Activated CD8-positive, alpha-beta T cell treated with anti-CD3 and anti-CD28 coated beads for 36 hours (primary cell): ENCODE data around the gene MCIDAS. TPM values are rescaled to one million over a fixed set of nuclear protein-coding genes. Genes with fewer than 3 reads are reported as not detected.
A peak's percentile ranks its signal among the peaks of the same experiment; 100 is the strongest.

ENCODE experiments used
- ATAC-seq: fragments of 200-7000 bp; cut with Tn5 transposase; one replicate; pipeline ENCODE4 v1.10.0; 2021; ENCODE audit warnings: mild to moderate bottlenecking, moderate library complexity
- CTCF ChIA-PET: fragments of 350-600 bp; sonication (Branson Sonifier 250); formaldehyde crosslinking; loops from one replicate; lab custom pipeline; 2021; ENCODE audit warnings: antibody characterized with exemption; lab: Charles Lee
- POLR2A ChIA-PET: fragments of 350-600 bp; sonication (Branson Sonifier 250); formaldehyde crosslinking; loops from one replicate; lab custom pipeline; 2021; ENCODE audit warnings: antibody characterized with exemption; lab: Charles Lee
- DNase-seq: peaks from one replicate; pipeline ENCODE4 v3.0.0-alpha.2; 2020
- H3K27ac Mint-ChIP-seq: one replicate; pipeline ENCODE4 v1.8.0; 2021; ENCODE audit warnings: mild to moderate bottlenecking, mixed read lengths
- H3K27me3 Mint-ChIP-seq: one replicate; pipeline ENCODE4 v1.8.0; 2021; ENCODE audit warnings: mixed read lengths
- H3K36me3 Mint-ChIP-seq: one replicate; pipeline ENCODE4 v1.8.0; 2021; ENCODE audit warnings: low read depth, mixed read lengths
- H3K4me1 Mint-ChIP-seq: one replicate; pipeline ENCODE4 v1.8.0; 2021; ENCODE audit warnings: low read depth, mixed read lengths
- H3K4me3 Mint-ChIP-seq: one replicate; pipeline ENCODE4 v1.8.0; 2021; ENCODE audit warnings: mild to moderate bottlenecking, moderate library complexity, mixed read lengths
- H3K9me3 Mint-ChIP-seq: one replicate; pipeline ENCODE4 v1.8.0; 2021; ENCODE audit warnings: mixed read lengths
- CTCF ChIP-seq: fragments of 200-600 bp; IDR thresholded peaks from one replicate; pipeline ENCODE4 v1.8.0; 2022; ENCODE audit warnings: antibody characterized with exemption, mild to moderate bottlenecking
- intact Hi-C: fragments of 100-400 bp; cut with micrococcal nuclease; formaldehyde crosslinking; loops from one replicate; pipeline ENCODE4 v1.10.0; 2022
- total RNA-seq, 2 experiments: library from RNA; stranded (reverse); gene quantifications; one replicate each; pipeline ENCODE4 v1.2.3, GENCODE V29; 2021

The MCIDAS gene
- total RNA-seq, 2 experiments from 2014 or later, result 0.18 TPM; not detected in 1

GRCh38 chr5:55188656-55189540, 38.2 kb downstream of the MCIDAS start:
- DNase-seq, result no peak
- no peak overlapping the region for H3K27ac Mint-ChIP-seq
- H3K4me3 Mint-ChIP-seq, result no peak overlapping the region
- POLR2A ChIA-PET, result no interaction called here
- no peaks in the 10 kb centered on the region for H3K36me3 Mint-ChIP-seq
- no peak for ATAC-seq
- no peaks in the 10 kb centered on the region for H3K9me3 Mint-ChIP-seq
- H3K4me1 Mint-ChIP-seq, result no peaks in the 10 kb centered on the region
- intact Hi-C loops, result no loop called here
- H3K27me3 Mint-ChIP-seq, result peaks cover 47% of the 10 kb centered on the region
- no peak for TF ChIP-seq CTCF
- CTCF ChIA-PET, result interaction anchor here (1.0 to 2.8 kb wide), 3 partner anchors 13 to 283 kb away, joined by 3 to 8 read pairs (median 5); no protein-coding TSS in a partner anchor

- ATAC-seq (no peak), DNase-seq (no peak)
- Mint-ChIP-seq H3K27me3 (peaks cover 44% of the 10 kb centered on the region), H3K27ac (no peak overlapping the region), H3K4me3 (no peak overlapping the region), H3K9me3 (no peaks in the 10 kb centered on the region), H3K36me3 (no peaks in the 10 kb centered on the region), H3K4me1 (no peaks in the 10 kb centered on the region)
- TF ChIP-seq CTCF, result peak; percentile 31
- CTCF ChIA-PET, result interaction anchor here (0.8 to 2.0 kb wide), 6 partner anchors 11 to 281 kb away, joined by 3 to 5 read pairs (median 4); no protein-coding TSS in a partner anchor
- POLR2A ChIA-PET, result no interaction called here
- intact Hi-C loops, result no loop called here
Measured at GRCh38 chr5:55187370-55187769, 39.7 kb downstream of the MCIDAS start.

GRCh38 chr5:55180016-55180415, 47.1 kb downstream of the MCIDAS start:
- Mint-ChIP-seq H3K4me1 (peaks cover 15% of the 10 kb centered on the region), H3K27ac (no peak overlapping the region), H3K36me3 (no peaks in the 10 kb centered on the region), H3K9me3 (no peaks in the 10 kb centered on the region), H3K4me3 (no peak overlapping the region), H3K27me3 (peaks cover 59% of the 10 kb centered on the region)
- DNase-seq, result no peak
- ChIA-PET CTCF (interaction anchor here (0.7 to 1.3 kb wide), 3 partner anchors 17 to 512 kb away, joined by 3 read pairs; no protein-coding TSS in a partner anchor), POLR2A (no interaction called here)
- no peak for TF ChIP-seq CTCF
- no peak for ATAC-seq
- intact Hi-C loops, result no loop called here

GRCh38 chr5:55177078-55177477, 50.0 kb downstream of the MCIDAS start:
- H3K36me3 Mint-ChIP-seq, result no peaks in the 10 kb centered on the region
- intact Hi-C loops, result no loop called here
- DNase-seq (no peak), ATAC-seq (no peak)
- H3K27ac Mint-ChIP-seq, result no peak overlapping the region
- CTCF ChIA-PET, result interaction anchor here (0.6 to 2.1 kb wide), 8 partner anchors 9 to 660 kb away, joined by 3 to 8 read pairs (median 5); partner anchors contain the start of gene SNX18
- TF ChIP-seq CTCF, result no peak
- H3K9me3 Mint-ChIP-seq, result no peaks in the 10 kb centered on the region
- POLR2A ChIA-PET, result interaction anchor here (0.6 kb wide), 1 partner anchor 72 kb away, joined by 3 read pairs; no protein-coding TSS in a partner anchor
- H3K27me3 Mint-ChIP-seq, result peaks cover 67% of the 10 kb centered on the region
- no peak overlapping the region for H3K4me3 Mint-ChIP-seq
- peaks cover 31% of the 10 kb centered on the region for H3K4me1 Mint-ChIP-seq
